ENCODE results near the gene SHD. TPM values are rescaled to one million over a fixed set of nuclear protein-coding genes. Genes with fewer than 3 reads are reported as not detected.

The SHD gene
- total and polyA plus RNA-seq, 2 of the 4 experiments (the other 2 are of a cell fraction), result not detected

DNA sequence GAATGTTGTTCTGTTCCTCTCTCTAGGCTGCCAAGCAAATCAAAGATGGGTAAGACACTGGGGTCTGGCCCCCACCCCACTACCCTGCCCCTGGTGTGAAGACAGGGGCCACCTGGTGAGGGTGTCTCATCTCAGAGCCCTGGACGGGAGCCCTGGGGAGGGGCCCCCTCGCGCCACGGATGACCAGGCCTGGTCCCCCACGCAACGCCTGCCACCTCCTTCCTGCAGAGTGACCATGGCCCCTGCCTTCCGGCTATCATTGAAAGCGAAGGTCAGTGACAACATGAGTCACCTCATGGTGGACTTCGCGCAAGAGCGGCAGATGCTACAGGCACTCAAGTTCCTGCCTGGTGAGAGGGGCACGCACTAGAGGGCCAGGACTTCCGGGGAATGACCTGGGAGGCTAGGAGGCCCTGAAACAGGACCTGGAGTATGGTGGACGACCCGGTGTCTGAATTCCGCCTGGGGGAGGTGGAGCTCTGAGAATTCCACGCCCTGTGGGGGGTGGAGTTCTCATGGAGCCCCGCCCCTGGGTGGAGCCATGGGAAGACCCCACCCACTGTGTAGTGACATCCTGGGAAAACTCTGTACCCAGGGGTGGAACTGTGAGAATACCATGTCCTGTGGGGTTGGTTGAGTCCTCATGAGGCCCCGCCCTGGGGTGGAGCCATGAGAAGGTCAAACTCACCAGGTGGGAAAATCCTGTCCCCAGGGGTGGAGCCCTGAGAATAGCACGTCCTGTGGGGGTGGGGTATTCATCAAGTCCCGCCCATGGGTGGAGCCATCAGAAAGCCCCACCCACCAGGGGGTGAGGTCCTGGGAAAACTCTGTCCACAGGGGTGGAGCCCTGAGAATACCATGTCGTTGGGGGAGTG, 31.4 kb downstream of the SHD start:
- intact Hi-C loops (cut with micrococcal nuclease), result no loop called here
- no peak overlapping the region for H2BK5ac ChIP-seq (ENCODE audit: low read depth, low read length, poor library complexity, severe bottlenecking)
- ATAC-seq (ENCODE audit: low read depth) (no peak), DNase-seq (no peak)
- no peak overlapping the region for H2BK120ac ChIP-seq (ENCODE audit: low read depth, low read length)
- no peaks in the 10 kb centered on the region for H3K9me3 ChIP-seq (ENCODE audit: control insufficient read depth, insufficient read depth, low read length)
- H4K20me1 ChIP-seq (ENCODE audit: insufficient read depth, low read length), result no peaks in the 10 kb centered on the region
- CTCF ChIA-PET, result no interaction called here
- no peaks in the 10 kb centered on the region for H3K4me1 ChIP-seq (ENCODE audit: control insufficient read depth, insufficient read depth, low read length)
- no peak overlapping the region for H2AFZ ChIP-seq (replicated peaks; ENCODE audit: low read length, poor library complexity)
- no peak overlapping the region for H3K4ac ChIP-seq (ENCODE audit: low read depth, low read length)
- no peak overlapping the region for H3K56ac ChIP-seq (ENCODE audit: extremely low read depth, insufficient read depth, low read length)
- H2AK9ac ChIP-seq (replicated peaks; ENCODE audit: low read depth, low read length, poor library complexity), result peak overlapping the region; percentile 42
- H3K79me1 ChIP-seq (ENCODE audit: low read depth in 1 of 2, low read length in 2 of 2), result peaks cover 0 to 3% of the 10 kb centered on the region in 2 experiments; a peak in 1 of 4 replicates
- no TSS peak for BruUV-seq (replicated peaks)
- H2AK5ac ChIP-seq (ENCODE audit: low read depth, low read length), result no peak overlapping the region
- no peak overlapping the region for H4K91ac ChIP-seq (ENCODE audit: insufficient read depth, low read depth, low read length)
- no peak overlapping the region for H3K9ac ChIP-seq (ENCODE audit: low read depth, low read length)
- no peak overlapping the region for H2BK15ac ChIP-seq (ENCODE audit: low read depth, low read length)
- H2BK20ac ChIP-seq (ENCODE audit: low read depth, low read length), result no peak overlapping the region
- H3K36me3 ChIP-seq (ENCODE audit: control insufficient read depth, insufficient read depth, low read length), result peaks cover 11% of the 10 kb centered on the region; the same call in 1 of the 2 replicates
- H3K23ac ChIP-seq (ENCODE audit: low read depth, low read length), result no peak overlapping the region
- POLR2A ChIA-PET (ENCODE audit: unreplicated experiment), result no interaction called here
- H3K4me3 ChIP-seq (ENCODE audit: insufficient read depth, low read depth, low read length), result no peak overlapping the region
- dilution Hi-C loops (cut with HindIII; ENCODE audit: low sequenced_read_pairs, unreplicated experiment), result no loop called here
- in situ Hi-C loops (cut with MboI; ENCODE audit: low sequenced_read_pairs), result no loop called here
- no peak overlapping the region for H3K18ac ChIP-seq (ENCODE audit: low read depth, low read length)
- H3K27ac ChIP-seq (ENCODE audit: insufficient read depth, low read length), result no peak overlapping the region
- H3K14ac ChIP-seq (replicated peaks; ENCODE audit: low read depth, low read length), result no peak overlapping the region
- no peaks in the 10 kb centered on the region for H3K27me3 ChIP-seq (ENCODE audit: control insufficient read depth, insufficient read depth, low read length)
- no peaks in the 10 kb centered on the region for H3K9me1 ChIP-seq (ENCODE audit: insufficient read depth, low read length)
- no peak overlapping the region for H3K4me2 ChIP-seq (ENCODE audit: low read depth, low read length)
- no peak overlapping the region for H4K8ac ChIP-seq (ENCODE audit: low read depth in 2 of 2, low read length in 2 of 2)
- H4K5ac ChIP-seq (ENCODE audit: low read depth, low read length), result no peak overlapping the region
- 93% methylated on average over 8 of the region's 22 CpGs; no CpG with 5 or more reads in 1 of the 2 experiments for WGBS, 2 experiments (ENCODE audit: extremely low coverage in 2 of 2, insufficient read length in 1 of 2)
- TF ChIP-seq POLR2A (IDR thresholded peaks at IDR 0.05; ENCODE audit: low read depth, low read length) (no peak), NFE2L2 (IDR thresholded peaks at IDR 0.05; ENCODE audit: low read depth, low read length) (no peak), RFX5 (IDR thresholded peaks at IDR 0.05; ENCODE audit: low read depth, low read length) (no peak), RAD21 (IDR thresholded peaks at IDR 0.05; ENCODE audit: low read length) (no peak), SMC3 (IDR thresholded peaks at IDR 0.05; ENCODE audit: low read depth, low read length) (no peak), MXI1 (IDR thresholded peaks at IDR 0.05; ENCODE audit: borderline replicate concordance, low read depth, low read length) (no peak), CEBPB (IDR thresholded peaks at IDR 0.05; ENCODE audit: low read depth, low read length) (no peak), BHLHE40 (IDR thresholded peaks at IDR 0.05; ENCODE audit: low read depth, low read length) (no peak), USF2 (IDR thresholded peaks at IDR 0.05; ENCODE audit: low read depth, low read length) (no peak), MAZ (IDR thresholded peaks at IDR 0.05; ENCODE audit: borderline replicate concordance, low read depth, low read length) (no peak), RCOR1 (IDR thresholded peaks at IDR 0.05; ENCODE audit: insufficient replicate concordance, low read length) (no peak), FOS (IDR thresholded peaks at IDR 0.05; ENCODE audit: low read depth, low read length) (no peak), MAFK (IDR thresholded peaks at IDR 0.05; ENCODE audit: low read depth, low read length) (no peak)
- TF ChIP-seq, protein P1, sequence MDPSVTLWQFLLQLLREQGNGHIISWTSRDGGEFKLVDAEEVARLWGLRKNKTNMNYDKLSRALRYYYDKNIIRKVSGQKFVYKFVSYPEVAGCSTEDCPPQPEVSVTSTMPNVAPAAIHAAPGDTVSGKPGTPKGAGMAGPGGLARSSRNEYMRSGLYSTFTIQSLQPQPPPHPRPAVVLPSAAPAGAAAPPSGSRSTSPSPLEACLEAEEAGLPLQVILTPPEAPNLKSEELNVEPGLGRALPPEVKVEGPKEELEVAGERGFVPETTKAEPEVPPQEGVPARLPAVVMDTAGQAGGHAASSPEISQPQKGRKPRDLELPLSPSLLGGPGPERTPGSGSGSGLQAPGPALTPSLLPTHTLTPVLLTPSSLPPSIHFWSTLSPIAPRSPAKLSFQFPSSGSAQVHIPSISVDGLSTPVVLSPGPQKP (IDR thresholded peaks at IDR 0.05; ENCODE audit: borderline replicate concordance, low read depth, low read length), result no peak
- TF ChIP-seq, protein P2, sequence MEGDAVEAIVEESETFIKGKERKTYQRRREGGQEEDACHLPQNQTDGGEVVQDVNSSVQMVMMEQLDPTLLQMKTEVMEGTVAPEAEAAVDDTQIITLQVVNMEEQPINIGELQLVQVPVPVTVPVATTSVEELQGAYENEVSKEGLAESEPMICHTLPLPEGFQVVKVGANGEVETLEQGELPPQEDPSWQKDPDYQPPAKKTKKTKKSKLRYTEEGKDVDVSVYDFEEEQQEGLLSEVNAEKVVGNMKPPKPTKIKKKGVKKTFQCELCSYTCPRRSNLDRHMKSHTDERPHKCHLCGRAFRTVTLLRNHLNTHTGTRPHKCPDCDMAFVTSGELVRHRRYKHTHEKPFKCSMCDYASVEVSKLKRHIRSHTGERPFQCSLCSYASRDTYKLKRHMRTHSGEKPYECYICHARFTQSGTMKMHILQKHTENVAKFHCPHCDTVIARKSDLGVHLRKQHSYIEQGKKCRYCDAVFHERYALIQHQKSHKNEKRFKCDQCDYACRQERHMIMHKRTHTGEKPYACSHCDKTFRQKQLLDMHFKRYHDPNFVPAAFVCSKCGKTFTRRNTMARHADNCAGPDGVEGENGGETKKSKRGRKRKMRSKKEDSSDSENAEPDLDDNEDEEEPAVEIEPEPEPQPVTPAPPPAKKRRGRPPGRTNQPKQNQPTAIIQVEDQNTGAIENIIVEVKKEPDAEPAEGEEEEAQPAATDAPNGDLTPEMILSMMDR (conservative IDR thresholded peaks at IDR 0.05; ENCODE audit: low read depth, low read length), result no peak
